ENCODE results near the gene ATP11C.

DNA sequence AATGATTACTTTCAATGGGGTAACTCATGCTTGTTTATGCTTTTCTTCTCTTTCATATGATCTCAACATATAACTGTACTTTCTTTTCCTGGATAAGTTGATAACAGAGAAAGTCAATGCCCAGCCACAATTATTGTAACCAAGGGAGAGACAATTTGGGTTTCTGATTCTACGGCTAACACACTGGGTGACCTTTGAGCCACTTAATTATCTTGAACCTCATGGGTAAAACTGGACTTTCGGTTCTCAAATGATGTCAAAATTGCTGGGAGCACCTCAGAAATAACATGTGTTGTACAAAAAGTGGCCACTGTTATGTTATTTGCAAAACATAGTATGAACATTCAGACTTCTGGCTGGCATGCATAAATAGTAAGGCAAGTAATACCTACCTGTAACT is 145.3 kb downstream of the ATP11C start:
- no peak for TF ChIP-seq POU2F2 (IDR thresholded peaks at IDR 0.05; ENCODE audit: low read depth, low read length)
- no peak for TF ChIP-seq POLR2AphosphoS5 (IDR thresholded peaks at IDR 0.05; ENCODE audit: low read depth, low read length)
- TF ChIP-seq POLR2A (IDR thresholded peaks at IDR 0.05; ENCODE audit: low read depth, low read length): no peak
- TF ChIP-seq TAF1 (IDR thresholded peaks at IDR 0.05; ENCODE audit: low read depth, low read length): no peak
- TF ChIP-seq SPI1 (IDR thresholded peaks at IDR 0.05; ENCODE audit: low read depth, low read length): no peak
